HG02588 (cell line): ENCODE data around the gene GZMM.
A peak's percentile ranks its signal among the peaks of the same experiment; 100 is the strongest.

Source experiments
- ATAC-seq: cut with Tn5 transposase; IDR thresholded peaks from one replicate; pipeline ENCODE4 v1.9.1; 2021; ENCODE audit warnings: mild to moderate bottlenecking, moderate library complexity; ENCODE audit not compliant: unreplicated experiment

Gene GZMM

GRCh38 chr19:558770-559439 lies 15.1 kb downstream of the GZMM start:
- no peak for ATAC-seq

- no peak for ATAC-seq
Measured at GRCh38 chr19:560121-560520, 16.3 kb downstream of the GZMM start.

- ATAC-seq = no peak
Measured at GRCh38 chr19:566403-566802, 22.6 kb downstream of the GZMM start.

DNA sequence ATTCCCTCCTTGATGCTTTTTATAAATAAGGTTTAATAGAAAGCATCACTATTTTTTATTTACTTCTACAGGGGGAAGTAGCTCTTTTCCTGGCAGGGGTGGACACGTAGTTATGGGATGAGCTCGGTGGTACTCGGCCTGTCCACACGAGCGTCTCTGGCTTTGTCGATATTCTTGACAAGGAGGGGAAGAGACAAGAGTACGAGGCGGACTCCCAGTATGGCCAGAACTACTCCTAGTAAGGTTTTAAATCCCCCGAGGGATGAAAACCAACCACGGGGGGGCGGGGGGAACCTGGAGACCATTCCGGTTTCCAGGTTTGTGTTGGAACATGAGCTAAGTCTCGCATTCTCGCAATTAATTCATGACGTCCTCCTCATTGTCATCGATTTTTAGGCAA lies 23.0 kb downstream of the GZMM start:
- ATAC-seq = no peak

DNA sequence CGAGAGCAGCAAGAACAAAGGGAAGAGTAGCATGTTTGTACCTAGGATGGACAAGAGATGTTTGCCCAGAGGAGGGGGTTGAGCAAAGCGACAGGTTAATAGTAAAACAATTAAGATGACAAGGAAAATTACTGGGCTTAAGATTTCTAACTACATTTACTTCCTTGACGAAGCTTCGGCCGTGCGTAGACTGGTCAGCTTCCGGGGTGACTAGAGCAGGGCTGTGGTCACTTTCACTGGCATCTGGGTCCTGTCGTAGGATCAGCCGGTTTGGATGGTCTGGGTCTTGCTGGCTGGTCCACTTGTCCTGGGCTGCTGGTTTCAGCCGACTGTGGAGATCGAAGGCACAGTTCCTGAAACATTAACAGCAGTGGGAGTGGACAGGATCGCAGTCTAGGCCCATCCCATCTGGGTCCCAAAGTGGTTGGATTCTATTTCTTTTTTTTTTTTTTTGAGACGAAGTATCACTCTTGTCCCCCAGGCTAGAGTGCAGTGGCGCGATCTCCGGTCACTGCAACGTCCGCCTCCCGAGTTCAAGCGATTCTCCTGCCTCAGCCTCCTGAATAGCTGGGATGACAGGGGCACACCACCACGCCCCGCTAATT lies 23.5 kb downstream of the GZMM start:
- ATAC-seq = no peak

- ATAC-seq = no peak
Measured at GRCh38 chr19:570251-570686, 26.4 kb downstream of the GZMM start.

- ATAC-seq = no peak
Measured at GRCh38 chr19:570937-571565, 27.2 kb downstream of the GZMM start.

- no peak for ATAC-seq
Measured at GRCh38 chr19:571566-571974, 27.7 kb downstream of the GZMM start.

DNA sequence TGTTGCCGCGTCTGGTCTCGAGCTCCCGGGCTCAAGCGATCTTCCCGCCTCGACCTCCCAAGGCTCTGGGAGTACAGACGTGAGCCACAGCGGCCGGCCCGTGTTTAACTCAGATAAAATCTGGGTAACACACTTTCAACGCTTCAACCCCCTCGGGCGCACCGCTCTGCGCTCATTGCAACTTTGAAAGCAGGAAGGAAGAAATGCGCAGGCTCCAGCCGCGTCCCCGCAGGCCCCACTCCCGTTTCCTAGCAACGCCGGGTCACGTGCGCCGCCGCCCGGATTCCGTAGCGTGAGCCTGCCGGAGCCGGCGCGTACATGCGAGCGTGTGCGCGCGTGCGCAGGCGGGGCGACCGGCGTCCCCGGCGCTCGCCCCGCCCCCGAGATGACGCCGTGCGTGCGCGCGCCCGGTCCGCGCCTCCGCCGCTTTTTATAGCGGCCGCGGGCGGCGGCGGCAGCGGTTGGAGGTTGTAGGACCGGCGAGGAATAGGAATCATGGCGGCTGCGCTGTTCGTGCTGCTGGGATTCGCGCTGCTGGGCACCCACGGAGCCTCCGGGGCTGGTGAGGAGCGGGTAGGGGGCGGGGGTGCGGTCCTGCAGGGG lies 28.4 kb downstream of the GZMM start, which contains the start of gene BSG:
TSS of gene BSG (plus strand) at position 457 of the 603 bp plus-strand sequence. CDS start at position 496, 39 bp downstream.
- ATAC-seq = peak; percentile 69

GRCh38 chr19:572743-573518 lies 29.1 kb downstream of the GZMM start:
- peak; percentile 24 for ATAC-seq

GRCh38 chr19:573519-573825 lies 29.6 kb downstream of the GZMM start:
- ATAC-seq = no peak

DNA sequence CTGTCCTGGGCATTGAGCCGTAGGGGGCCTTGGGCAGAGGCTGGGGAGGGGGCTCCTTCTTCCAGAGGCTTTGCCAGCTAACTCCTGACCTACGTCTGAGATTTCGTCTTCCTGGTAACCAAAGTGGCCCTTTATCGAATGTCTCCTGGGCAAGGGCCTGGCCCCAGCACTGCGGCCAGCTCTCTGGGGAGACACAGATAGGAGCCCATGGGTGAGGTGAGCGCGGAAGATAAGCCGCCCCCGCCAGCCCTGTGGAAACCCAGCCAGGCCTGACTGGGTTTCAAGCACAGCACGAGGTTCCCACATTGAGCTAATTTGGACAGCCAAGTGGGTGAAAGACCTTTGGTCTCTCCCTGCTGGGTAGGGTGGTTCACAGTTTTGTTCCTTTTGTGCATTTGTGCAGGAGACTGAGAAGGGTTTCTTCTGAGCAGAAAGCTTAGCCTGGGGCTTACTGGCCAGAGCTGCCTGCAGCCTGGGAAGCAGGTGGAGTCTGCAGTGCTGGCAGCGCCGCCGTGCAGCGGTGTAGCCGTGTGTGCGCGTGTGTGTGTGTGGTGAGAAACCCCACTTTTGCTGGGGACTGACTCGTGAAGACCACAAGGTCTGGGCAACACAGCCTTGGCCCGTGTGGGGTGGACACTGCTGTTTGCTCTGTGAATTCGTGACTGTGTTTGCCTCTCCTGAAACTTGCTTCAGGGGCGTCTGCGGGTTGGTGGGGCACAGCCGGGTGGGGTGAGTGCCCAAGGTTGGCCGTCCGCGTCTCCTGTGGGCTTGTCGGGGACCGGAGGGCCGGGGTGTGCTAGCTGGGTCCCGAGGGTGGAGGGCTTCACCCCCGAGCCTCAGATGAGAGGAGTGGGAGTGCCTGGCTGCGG lies 31.0 kb downstream of the GZMM start:
- ATAC-seq = no peak

DNA sequence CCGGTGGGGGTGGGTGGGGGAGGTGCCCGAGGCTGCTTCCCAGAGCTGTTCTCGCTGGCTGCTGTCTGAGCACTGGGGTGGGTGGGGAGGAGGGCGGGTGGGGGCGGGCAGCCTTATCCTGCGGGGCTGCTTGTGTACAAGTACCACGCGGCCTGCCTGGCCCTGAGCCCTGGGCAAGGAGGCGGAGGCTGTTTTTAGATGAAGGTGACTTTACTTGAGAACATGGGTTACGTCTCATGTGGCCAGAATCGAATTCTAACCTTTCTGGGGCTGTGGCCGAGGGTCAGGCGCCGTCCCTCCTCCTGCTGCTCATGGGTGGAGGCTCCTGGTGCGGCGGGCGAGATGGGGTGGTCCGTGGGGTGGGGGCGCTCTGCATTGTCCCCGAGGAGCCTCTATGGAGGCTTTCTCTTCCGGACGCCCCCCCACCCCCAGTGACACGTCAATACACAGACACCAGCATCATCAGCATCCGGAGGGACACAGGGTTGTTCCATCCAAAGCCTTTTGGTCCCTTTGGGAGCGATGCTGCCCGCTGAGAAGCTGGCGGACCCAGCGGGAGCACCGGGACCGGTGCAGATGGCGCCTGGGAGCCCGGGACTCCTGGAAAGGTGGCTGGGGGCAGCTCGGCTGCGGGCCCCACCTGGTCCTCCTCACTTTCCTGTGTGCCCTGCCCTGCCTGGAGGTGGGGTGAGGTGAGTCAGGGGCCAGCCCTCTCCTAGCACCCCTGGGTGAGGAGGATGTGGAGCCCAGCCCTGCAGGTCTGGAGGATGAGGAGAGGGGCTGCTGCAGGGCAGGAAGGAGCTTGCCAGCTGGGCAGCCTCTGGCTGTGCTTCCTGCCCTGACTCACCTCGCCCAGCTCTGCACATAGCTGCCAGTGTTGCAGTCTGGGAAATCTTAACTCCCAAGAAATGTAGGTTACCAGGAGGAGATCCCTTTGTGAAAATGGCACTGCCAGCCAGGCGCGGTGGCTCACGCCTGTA lies 32.0 kb downstream of the GZMM start:
- no peak for ATAC-seq

DNA sequence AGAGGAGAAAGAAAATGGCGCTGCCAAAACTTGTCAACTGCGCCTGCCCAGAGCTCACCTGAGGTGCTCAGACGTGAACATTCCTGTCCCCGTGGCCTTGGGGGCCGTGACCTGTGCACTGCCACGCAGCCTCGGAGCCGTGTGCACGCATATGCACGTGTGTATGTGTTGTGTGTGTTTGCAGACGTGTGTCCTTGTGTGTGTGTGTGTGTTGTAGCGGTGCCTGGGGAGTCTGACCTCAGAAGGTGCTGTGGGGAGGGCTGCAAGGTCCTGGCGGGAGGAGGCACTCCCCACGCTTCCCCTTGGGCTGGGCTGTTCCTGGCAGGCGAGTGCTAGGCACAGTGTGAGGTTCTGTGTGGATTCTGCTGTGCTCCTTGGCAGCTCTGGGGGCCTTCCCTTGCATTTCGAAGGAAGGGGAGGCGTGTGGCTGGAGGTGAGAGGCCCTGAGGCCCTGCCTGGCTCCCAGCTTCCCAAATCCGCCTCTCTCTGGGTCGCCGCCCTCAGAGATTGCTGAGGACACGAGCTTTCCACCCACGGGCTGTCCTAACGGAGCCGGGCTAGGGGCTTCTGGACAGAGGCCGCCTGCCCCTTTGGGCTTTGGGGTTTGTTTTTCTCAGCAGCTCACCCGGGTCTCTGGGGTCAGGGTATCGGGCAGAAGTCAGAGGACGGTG lies 33.0 kb downstream of the GZMM start:
- ATAC-seq = no peak

- ATAC-seq = no peak
Measured at GRCh38 chr19:577439-578392, 33.9 kb downstream of the GZMM start.

DNA sequence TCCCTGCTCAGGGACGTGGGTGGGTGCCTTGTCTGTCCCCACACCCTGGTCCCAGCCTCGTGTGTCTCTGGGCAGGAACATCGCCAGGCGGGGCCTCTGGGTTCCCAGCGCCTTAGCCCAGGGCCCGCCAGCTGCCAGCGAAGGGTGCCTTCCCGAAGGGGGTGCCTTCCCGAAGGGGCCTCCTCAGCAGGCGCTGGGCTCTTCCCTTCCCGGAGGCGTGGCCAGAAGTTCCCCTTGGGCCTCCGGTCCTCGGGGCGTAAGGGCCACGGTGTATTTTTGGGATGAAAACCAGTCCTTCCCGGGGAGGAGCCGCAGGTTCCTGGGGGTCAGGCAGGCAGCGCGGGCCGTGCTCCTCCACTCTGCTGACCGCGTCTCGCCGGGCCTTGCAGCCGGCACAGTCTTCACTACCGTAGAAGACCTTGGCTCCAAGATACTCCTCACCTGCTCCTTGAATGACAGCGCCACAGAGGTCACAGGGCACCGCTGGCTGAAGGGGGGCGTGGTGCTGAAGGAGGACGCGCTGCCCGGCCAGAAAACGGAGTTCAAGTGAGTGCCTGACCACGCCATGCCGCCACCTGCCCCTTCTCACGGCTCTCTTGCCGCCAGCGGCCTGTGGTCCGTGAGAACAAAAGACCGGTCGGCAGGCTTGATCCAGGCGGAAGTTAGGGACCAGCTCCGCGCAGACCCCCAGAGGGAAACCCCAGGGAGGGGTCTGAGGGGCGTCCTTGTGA lies 35.4 kb downstream of the GZMM start:
- ATAC-seq = no peak

DNA sequence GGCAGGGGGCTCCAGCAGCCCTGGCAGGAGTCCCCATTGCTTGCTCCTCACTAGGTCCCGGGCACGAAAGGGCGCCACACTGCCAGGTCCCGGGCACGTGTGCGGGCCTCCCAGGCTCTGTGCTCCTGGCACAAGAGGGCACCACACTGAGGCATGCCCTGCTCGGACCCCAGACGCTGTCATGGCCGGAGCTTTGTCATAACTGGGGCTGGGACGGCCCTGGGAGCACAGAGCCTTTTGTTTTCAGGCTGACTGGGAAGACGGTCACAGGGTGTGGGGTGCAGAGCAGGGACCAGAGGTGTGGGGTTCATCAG lies 35.9 kb downstream of the GZMM start:
- no peak for ATAC-seq
